B cell (primary cell): ENCODE data around the gene CEACAM1. TPM values are rescaled to one million over a fixed set of nuclear protein-coding genes. Genes with fewer than 3 reads are reported as not detected.

Experiments used
- ATAC-seq: fragments of 200-7000 bp; cut with Tn5 transposase; one replicate; pipeline ENCODE4 v1.10.0; 2021; ENCODE audit warnings: low read depth, mild to moderate bottlenecking, moderate number of reproducible peaks, moderate library complexity
- CTCF ChIA-PET: fragments of 350-600 bp; sonication (Branson Sonifier 250); formaldehyde crosslinking; loops from one replicate; lab custom pipeline; 2021; ENCODE audit warnings: antibody characterized with exemption, inconsistent platforms; lab: Charles Lee
- POLR2A ChIA-PET: fragments of 350-600 bp; sonication (Branson Sonifier 250); formaldehyde crosslinking; loops from one replicate; lab custom pipeline; 2021; ENCODE audit warnings: antibody characterized with exemption; lab: Charles Lee
- DNase-seq: peaks from one replicate; pipeline ENCODE4 v3.0.0; 2013
- H2AFZ ChIP-seq: 2 replicates; pipeline ENCODE4 v1.6.1; 2012; ENCODE audit warnings: mild to moderate bottlenecking, low read depth, low read length; ENCODE audit not compliant: insufficient read depth, poor library complexity, severe bottlenecking
- H3K27ac ChIP-seq, 2 donors: 1 replicate in 1 of 2; 2 replicates in 1 of 2; pipeline ENCODE4 v1.5.1; 2012 to 2013; ENCODE audit warnings: low read length in 2 of 2, mild to moderate bottlenecking in 2 of 2, moderate library complexity in 1 of 2
- H3K27me3 ChIP-seq, 4 experiments: fragments of 200-600 bp in 1 of 4; sonication (generic) in 1 of 4; replicated peaks in 1 of 4; 1 replicate in 2 of 4; 2 replicates in 2 of 4; pipeline versions ENCODE4 v1.6.1 to v1.7.0; 2013 to 2016; ENCODE audit warnings: low read length in 3 of 4, mild to moderate bottlenecking in 2 of 4, mixed read lengths in 1 of 4, moderate library complexity in 1 of 4; ENCODE audit not compliant: insufficient read depth in 4 of 4, control insufficient read depth in 3 of 4; ENCODE audit errors: control extremely low read depth in 1 of 4
- H3K36me3 ChIP-seq, 2 experiments: replicated peaks in 1 of 2; 1 replicate in 1 of 2; 2 replicates in 1 of 2; pipeline versions ENCODE4 v1.6.1 to v1.7.1; 2013; ENCODE audit warnings: low read length in 1 of 2; ENCODE audit not compliant: insufficient read depth in 2 of 2, control insufficient read depth in 1 of 2; ENCODE audit errors: control extremely low read depth in 1 of 2, extremely low read depth in 1 of 2
- H3K4me1 ChIP-seq, 2 donors: fragments of 200-600 bp in 1 of 2; sonication (generic) in 1 of 2; 1 replicate in 1 of 2; 2 replicates in 1 of 2; pipeline versions ENCODE4 v1.5.1 to v1.6.1; 2013 to 2017; ENCODE audit warnings: low read length in 2 of 2; ENCODE audit not compliant: control insufficient read depth in 2 of 2, insufficient read depth in 2 of 2
- H3K4me2 ChIP-seq: replicated peaks from 2 replicates; pipeline ENCODE3; 2012; ENCODE audit warnings: mild to moderate bottlenecking, low read depth, low read length; ENCODE audit not compliant: poor library complexity, severe bottlenecking
- H3K4me3 ChIP-seq, 5 experiments: fragments of 200-600 bp in 1 of 5; sonication (generic) in 1 of 5; 1 replicate in 3 of 5; 2 replicates in 2 of 5; pipeline versions ENCODE4 v1.5.1 to v1.7.0; 2011 to 2016; ENCODE audit warnings: low read length in 4 of 5, mild to moderate bottlenecking in 4 of 5, low read depth in 2 of 5, control low read depth in 1 of 5, moderate library complexity in 1 of 5; ENCODE audit not compliant: insufficient read depth in 1 of 5; ENCODE audit errors: control extremely low read depth in 1 of 5, extremely low read depth in 1 of 5
- H3K79me2 ChIP-seq: fragments of 200-600 bp; sonication (generic); one replicate; pipeline ENCODE4 v1.6.0; 2016; ENCODE audit warnings: low read length; ENCODE audit not compliant: control insufficient read depth, insufficient read depth
- H3K9ac ChIP-seq: fragments of 200-600 bp; sonication (generic); 2 replicates; pipeline ENCODE4 v1.6.1; 2017; ENCODE audit warnings: mild to moderate bottlenecking, low read length, moderate library complexity
- H3K9me3 ChIP-seq, 3 donors: one replicate each; pipeline versions ENCODE4 v1.6.1 to v1.7.1; 2013; ENCODE audit warnings: low read length in 2 of 3; ENCODE audit not compliant: control insufficient read depth in 2 of 3, insufficient read depth in 1 of 3; ENCODE audit errors: control extremely low read depth in 1 of 3
- H4K20me1 ChIP-seq: 2 replicates; pipeline ENCODE4 v1.6.0; 2012; ENCODE audit warnings: mild to moderate bottlenecking, low read length; ENCODE audit not compliant: insufficient read depth, control insufficient read depth, poor library complexity, severe bottlenecking
- H3K27ac Mint-ChIP-seq: one replicate; pipeline ENCODE4 v1.8.0; 2021; ENCODE audit warnings: mixed read lengths
- H3K27me3 Mint-ChIP-seq: one replicate; pipeline ENCODE4 v1.8.0; 2021; ENCODE audit warnings: mixed read lengths
- H3K4me1 Mint-ChIP-seq: one replicate; pipeline ENCODE4 v1.8.0; 2021; ENCODE audit warnings: mixed read lengths
- H3K4me3 Mint-ChIP-seq: one replicate; pipeline ENCODE4 v1.8.0; 2021; ENCODE audit warnings: mixed read lengths
- H3K9me3 Mint-ChIP-seq: one replicate; pipeline ENCODE4 v1.8.0; 2022; ENCODE audit warnings: mixed read lengths; ENCODE audit not compliant: insufficient read depth
- CTCF ChIP-seq: fragments of 200-600 bp; IDR thresholded peaks from one replicate; pipeline ENCODE4 v1.8.0; 2022; ENCODE audit warnings: antibody characterized with exemption, mild to moderate bottlenecking
- EZH2 ChIP-seq: IDR thresholded peaks from 2 replicates; pipeline ENCODE4 v1.6.1; 2012; ENCODE audit warnings: borderline replicate concordance, low read depth, mild to moderate bottlenecking, moderate library complexity, low read length; ENCODE audit not compliant: insufficient read depth, poor library complexity, severe bottlenecking
- WGBS: methylation state at CpG from one replicate; pipeline ENCODE4 v1.1.5; 2013; ENCODE audit warnings: missing lambda C conversion rate; ENCODE audit not compliant: insufficient coverage; 5-methylcytosine and 5-hydroxymethylcytosine counted together
- intact Hi-C: fragments of 100-400 bp; cut with micrococcal nuclease; formaldehyde crosslinking; loops from one replicate; pipeline ENCODE4 v1.10.0; 2022
- polyA plus RNA-seq: library from polyadenylated mRNA; depleted of rRNA; stranded (reverse); fragments of >200 nt; gene quantifications from 2 replicates; pipeline ENCODE4 v1.2.3, GENCODE V29; 2012
- total RNA-seq, 2 donors: library from RNA; stranded (reverse); fragments of 120-200 nt in 1 of 2; gene quantifications; 1 replicate in 1 of 2; 2 replicates in 1 of 2; pipeline versions ENCODE4 v1.2.3 to v1.2.4, GENCODE V29; 2013 to 2022

CEACAM1 gene
- total and polyA plus RNA-seq, 2 donors (not counting 1 experiment from before 2014, with no cell fraction given) = 8.8 to 14.6 TPM

- H2AFZ ChIP-seq = no peak overlapping the region
- 100% methylated on average over 1 of the region's 3 CpGs for WGBS
- no peak for ATAC-seq
Observed at GRCh38 chr19:42487798-42488178, 40.5 kb downstream of the CEACAM1 start.

More at GRCh38 chr19:42487798-42488178, 40.5 kb downstream of the CEACAM1 start:
- no peak for DNase-seq
- Mint-ChIP-seq H3K4me3 (no peak overlapping the region), H3K27me3 (no peaks in the 10 kb centered on the region), H3K9me3 (no peaks in the 10 kb centered on the region), H3K4me1 (no peaks in the 10 kb centered on the region), H3K27ac (no peak overlapping the region)
- intact Hi-C loops = no loop called here
- Histone ChIP-seq H3K9ac (no peak overlapping the region), H3K27me3 (no peaks in the 10 kb centered on the region), H3K9me3 (no peaks in the 10 kb centered on the region), H3K36me3 (no peaks in the 10 kb centered on the region), H4K20me1 (no peaks in the 10 kb centered on the region), H3K4me3 (no peak overlapping the region), H3K4me2 (no peak overlapping the region), H3K79me2 (no peaks in the 10 kb centered on the region), H3K27ac (no peak overlapping the region), H3K4me1 (no peaks in the 10 kb centered on the region)
- ChIA-PET CTCF (interaction anchor here (1.0 to 2.0 kb wide), 2 partner anchors 13 to 21 kb away, joined by 5 to 6 read pairs; no protein-coding TSS in a partner anchor), POLR2A (interaction anchor here (0.6 kb wide), 1 partner anchor 1729 kb away, joined by 12 read pairs; no protein-coding TSS in a partner anchor)
- TF ChIP-seq CTCF (no peak), EZH2 (no peak)
